A549 (cell line): ENCODE results near the gene CRYBB1. TPM values are rescaled to one million over a fixed set of nuclear protein-coding genes. Genes with fewer than 3 reads are reported as not detected.

Experiments used
- ATAC-seq, 2 experiments: fragments of 200-7000 bp in 1 of 2; fragments of >200 bp in 1 of 2; cut with Nextera tagmentation in 1 of 2; cut with Tn5 transposase in 1 of 2; 3 replicates each; pipeline versions ENCODE4 v1.8.0 to v1.9.1; 2018 to 2020; ENCODE audit warnings: mild to moderate bottlenecking in 1 of 2, moderate library complexity in 1 of 2
- CTCF ChIA-PET: fragments of 300-600 bp; sonication (Branson Sonifier 250); formaldehyde crosslinking; extraction: SDS; loops from one replicate; lab custom pipeline; 2021; ENCODE audit warnings: antibody characterized with exemption, inconsistent platforms; lab: Yijun Ruan, JAX
- POLR2A ChIA-PET: fragments of 350-600 bp; formaldehyde crosslinking; extraction: SDS; loops from one replicate; lab custom pipeline; 2021; ENCODE audit warnings: antibody characterized with exemption, inconsistent platforms; lab: Yijun Ruan, JAX
- DNase-seq, 2 experiments: peaks; one replicate each; pipeline versions ENCODE4 v3.0.0 to v3.0.0-alpha.2; 2011 to 2016; ENCODE audit warnings: low read depth in 1 of 2, low spot score in 1 of 2
- FAIRE-seq: peaks from 2 replicates; lab custom pipeline; 2011; peaks lifted over from hg19 to GRCh38; lab: Jason Lieb, UNC
- H3K27ac ChIP-seq, 2 experiments: fragments of >200 bp; sonication (Bioruptor Twin); formaldehyde crosslinking; 3 replicates each; pipeline ENCODE4 v1.5.1; 2016 to 2017
- H3K4me1 ChIP-seq: fragments of >200 bp; sonication (Bioruptor Twin); formaldehyde crosslinking; 3 replicates; pipeline ENCODE4 v1.6.1; 2016
- H3K4me2 ChIP-seq: fragments of >200 bp; sonication (Bioruptor Twin); formaldehyde crosslinking; 3 replicates; pipeline ENCODE4 v1.6.1; 2016
- H3K4me3 ChIP-seq: fragments of >200 bp; sonication (Bioruptor Twin); formaldehyde crosslinking; 3 replicates; pipeline ENCODE4 v1.5.1; 2016
- H3K9me3 ChIP-seq: fragments of >200 bp; sonication (Bioruptor Twin); formaldehyde crosslinking; 3 replicates; pipeline ENCODE4 v1.6.1; 2016
- ATOH8 ChIP-seq: fragments of 250-450 bp; sonication (Bioruptor Pico); IDR thresholded peaks from 2 replicates; pipeline ENCODE4 v1.5.0; 2020; ENCODE audit warnings: low read depth, mild to moderate bottlenecking, moderate library complexity
- BHLHE40 ChIP-seq: IDR thresholded peaks from 2 replicates; pipeline ENCODE4 v1.6.1; 2012; ENCODE audit warnings: low read depth, low read length, inconsistent platforms
- CBX8 ChIP-seq: fragments of 200-600 bp; sonication (generic); IDR thresholded peaks from 2 replicates; pipeline ENCODE4 v1.6.1; 2016
- FOSB ChIP-seq: fragments of 250-450 bp; sonication (Bioruptor Pico); IDR thresholded peaks from 2 replicates; pipeline ENCODE4 v1.5.0; 2020; ENCODE audit warnings: mild to moderate bottlenecking, moderate library complexity
- HOXA7 ChIP-seq: fragments of 250-450 bp; sonication (Bioruptor Pico); IDR thresholded peaks from 2 replicates; pipeline ENCODE4 v1.5.0; 2020; ENCODE audit warnings: mild to moderate bottlenecking, moderate library complexity
- HOXB5 ChIP-seq: fragments of 250-450 bp; sonication (Bioruptor Pico); IDR thresholded peaks from 2 replicates; pipeline ENCODE4 v1.5.0; 2020; ENCODE audit warnings: mild to moderate bottlenecking, moderate library complexity
- KDM1A ChIP-seq: fragments of 200-600 bp; sonication (generic); IDR thresholded peaks from 2 replicates; pipeline ENCODE4 v1.6.1; 2016; ENCODE audit warnings: low read depth, mild to moderate bottlenecking
- KDM5A ChIP-seq: fragments of 200-600 bp; sonication (generic); IDR thresholded peaks from 2 replicates; pipeline ENCODE4 v1.6.1; 2016; ENCODE audit warnings: antibody characterized with exemption, mild to moderate bottlenecking
- MAFK ChIP-seq: fragments of 450-650 bp; IDR thresholded peaks from 2 replicates; pipeline ENCODE4 v1.6.1; 2014; ENCODE audit not compliant: partially characterized antibody
- MAX ChIP-seq: IDR thresholded peaks from 2 replicates; pipeline ENCODE4 v1.6.1; 2012
- POLR2A ChIP-seq: IDR thresholded peaks from 2 replicates; pipeline ENCODE4 v1.6.1; 2012; ENCODE audit warnings: mild to moderate bottlenecking, low read length
- RFX5 ChIP-seq: fragments of 450-650 bp; IDR thresholded peaks from 2 replicates; pipeline ENCODE4 v1.7.1; 2014; ENCODE audit warnings: antibody characterized with exemption, mild to moderate bottlenecking, moderate library complexity
- RNF2 ChIP-seq: fragments of 200-600 bp; sonication (generic); IDR thresholded peaks from 2 replicates; pipeline ENCODE4 v1.6.1; 2016; ENCODE audit warnings: low read depth, mild to moderate bottlenecking, antibody characterized with exemption, moderate library complexity, borderline replicate concordance
- SMC3 ChIP-seq: fragments of >200 bp; sonication (Bioruptor Twin); formaldehyde crosslinking; IDR thresholded peaks from 3 replicates; pipeline ENCODE4 v1.6.1; 2018; ENCODE audit warnings: inconsistent platforms
- SREBF2 ChIP-seq: fragments of 450-650 bp; IDR thresholded peaks from 2 replicates; pipeline ENCODE4 v1.6.1; 2014; ENCODE audit warnings: mild to moderate bottlenecking, moderate library complexity
- TP53 ChIP-seq: fragments of 250-450 bp; sonication (Bioruptor Pico); IDR thresholded peaks from 2 replicates; pipeline ENCODE4 v1.5.0; 2021; ENCODE audit warnings: mild to moderate bottlenecking, moderate library complexity
- ZSCAN20 ChIP-seq: fragments of 250-450 bp; sonication (Bioruptor Pico); IDR thresholded peaks from 2 replicates; pipeline ENCODE4 v1.8.0; 2022; ENCODE audit warnings: mild to moderate bottlenecking, moderate library complexity
- WGBS: methylation state at CpG from one replicate; pipeline ENCODE4 v1.1.6; 2017; ENCODE audit errors: missing lambda C conversion rate; 5-methylcytosine and 5-hydroxymethylcytosine counted together
- polyA plus RNA-seq, 4 experiments: library from polyadenylated mRNA; depleted of rRNA in 3 of 4; stranded (reverse); fragments of >200 nt; fragmentation: RNase III in 1 of 4; extraction: RNeasy Plus Mini Kit Qiagen cat#74134 plus additional on column Dnase treatment in 1 of 4; gene quantifications; 2 replicates in 3 of 4; 3 replicates in 1 of 4; pipeline ENCODE4 v1.2.3, GENCODE V29; 2011 to 2017
- TF ChIP-seq, protein P1 (sequence below): fragments of >200 bp; sonication (Bioruptor Twin); formaldehyde crosslinking; IDR thresholded peaks from 3 replicates; pipeline ENCODE4 v1.6.1; 2016
- TF ChIP-seq, protein P2 (sequence below): fragments of 250-450 bp; sonication (Bioruptor Pico); IDR thresholded peaks from 2 replicates; pipeline ENCODE4 v1.5.0; 2021; ENCODE audit warnings: mild to moderate bottlenecking, moderate library complexity, borderline replicate concordance
- TF ChIP-seq, protein P3 (sequence below): fragments of 450-650 bp; IDR thresholded peaks from 2 replicates; pipeline ENCODE4 v1.6.1; 2014; ENCODE audit warnings: antibody characterized with exemption

CRYBB1 gene
- polyA plus RNA-seq, 2 of the 4 experiments (the other 2 are of a cell fraction), result not detected

- CTCF ChIA-PET, result no interaction called here
- FAIRE-seq (no peak), ATAC-seq (no peak), DNase-seq (no peak)
- Histone ChIP-seq H3K4me3 (no peak overlapping the region), H3K4me1 (no peaks in the 10 kb centered on the region), H3K4me2 (no peak overlapping the region)
- WGBS, result 77% methylated on average over 8 of the region's 8 CpGs
- TF ChIP-seq ZSCAN20 (CRISPR knock-in tag) (no peak), ATOH8 (no peak), KDM5A (no peak), KDM1A (no peak), HOXA7 (CRISPR knock-in tag) (no peak)
- TF ChIP-seq, protein P1, sequence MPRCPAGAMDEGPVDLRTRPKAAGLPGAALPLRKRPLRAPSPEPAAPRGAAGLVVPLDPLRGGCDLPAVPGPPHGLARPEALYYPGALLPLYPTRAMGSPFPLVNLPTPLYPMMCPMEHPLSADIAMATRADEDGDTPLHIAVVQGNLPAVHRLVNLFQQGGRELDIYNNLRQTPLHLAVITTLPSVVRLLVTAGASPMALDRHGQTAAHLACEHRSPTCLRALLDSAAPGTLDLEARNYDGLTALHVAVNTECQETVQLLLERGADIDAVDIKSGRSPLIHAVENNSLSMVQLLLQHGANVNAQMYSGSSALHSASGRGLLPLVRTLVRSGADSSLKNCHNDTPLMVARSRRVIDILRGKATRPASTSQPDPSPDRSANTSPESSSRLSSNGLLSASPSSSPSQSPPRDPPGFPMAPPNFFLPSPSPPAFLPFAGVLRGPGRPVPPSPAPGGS, result no peak
- TF ChIP-seq, all 56 proteins: peak for 0
- Histone ChIP-seq H3K9me3 (no peaks in the 10 kb centered on the region), H3K27ac (no peak overlapping the region)
- POLR2A ChIA-PET, result no interaction called here
Observed at GRCh38 chr22:26618455-26618854, 628 bp upstream of the CRYBB1 start.

GRCh38 chr22:26616650-26617049 lies 1.2 kb downstream of the CRYBB1 start:
- 100% methylated on average over 2 of the region's 2 CpGs for WGBS
- ATAC-seq (no peak), DNase-seq (no peak), FAIRE-seq (no peak)
- H3K4me3 ChIP-seq, result no peak overlapping the region
- CTCF ChIA-PET, result interaction anchor here (0.6 to 1.1 kb wide), 3 partner anchors 10 to 112 kb away, joined by 3 read pairs; no protein-coding TSS in a partner anchor
- H3K27ac ChIP-seq, result no peak overlapping the region
- no peaks in the 10 kb centered on the region for H3K9me3 ChIP-seq
- H3K4me1 ChIP-seq, result no peaks in the 10 kb centered on the region
- no peak overlapping the region for H3K4me2 ChIP-seq
- no peak for TF ChIP-seq TP53 (CRISPR knock-in tag)
- TF ChIP-seq, protein P2, sequence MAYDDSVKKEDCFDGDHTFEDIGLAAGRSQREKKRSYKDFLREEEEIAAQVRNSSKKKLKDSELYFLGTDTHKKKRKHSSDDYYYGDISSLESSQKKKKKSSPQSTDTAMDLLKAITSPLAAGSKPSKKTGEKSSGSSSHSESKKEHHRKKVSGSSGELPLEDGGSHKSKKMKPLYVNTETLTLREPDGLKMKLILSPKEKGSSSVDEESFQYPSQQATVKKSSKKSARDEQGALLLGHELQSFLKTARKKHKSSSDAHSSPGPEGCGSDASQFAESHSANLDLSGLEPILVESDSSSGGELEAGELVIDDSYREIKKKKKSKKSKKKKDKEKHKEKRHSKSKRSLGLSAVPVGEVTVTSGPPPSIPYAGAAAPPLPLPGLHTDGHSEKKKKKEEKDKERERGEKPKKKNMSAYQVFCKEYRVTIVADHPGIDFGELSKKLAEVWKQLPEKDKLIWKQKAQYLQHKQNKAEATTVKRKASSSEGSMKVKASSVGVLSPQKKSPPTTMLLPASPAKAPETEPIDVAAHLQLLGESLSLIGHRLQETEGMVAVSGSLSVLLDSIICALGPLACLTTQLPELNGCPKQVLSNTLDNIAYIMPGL (CRISPR knock-in tag), result no peak
- no peak for TF ChIP-seq ATOH8
- TF ChIP-seq SMC3, result no peak
- TF ChIP-seq, protein P3, sequence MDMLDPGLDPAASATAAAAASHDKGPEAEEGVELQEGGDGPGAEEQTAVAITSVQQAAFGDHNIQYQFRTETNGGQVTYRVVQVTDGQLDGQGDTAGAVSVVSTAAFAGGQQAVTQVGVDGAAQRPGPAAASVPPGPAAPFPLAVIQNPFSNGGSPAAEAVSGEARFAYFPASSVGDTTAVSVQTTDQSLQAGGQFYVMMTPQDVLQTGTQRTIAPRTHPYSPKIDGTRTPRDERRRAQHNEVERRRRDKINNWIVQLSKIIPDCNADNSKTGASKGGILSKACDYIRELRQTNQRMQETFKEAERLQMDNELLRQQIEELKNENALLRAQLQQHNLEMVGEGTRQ, result no peak
- no peak for TF ChIP-seq BHLHE40
- TF ChIP-seq RFX5, result no peak
- no peak for TF ChIP-seq POLR2A
- TF ChIP-seq MAX, result no peak
- TF ChIP-seq KDM5A, result no peak
- TF ChIP-seq CBX8, result no peak
- no peak for TF ChIP-seq MAFK
- TF ChIP-seq FOSB (CRISPR knock-in tag), result no peak
- POLR2A ChIA-PET, result no interaction called here

DNA sequence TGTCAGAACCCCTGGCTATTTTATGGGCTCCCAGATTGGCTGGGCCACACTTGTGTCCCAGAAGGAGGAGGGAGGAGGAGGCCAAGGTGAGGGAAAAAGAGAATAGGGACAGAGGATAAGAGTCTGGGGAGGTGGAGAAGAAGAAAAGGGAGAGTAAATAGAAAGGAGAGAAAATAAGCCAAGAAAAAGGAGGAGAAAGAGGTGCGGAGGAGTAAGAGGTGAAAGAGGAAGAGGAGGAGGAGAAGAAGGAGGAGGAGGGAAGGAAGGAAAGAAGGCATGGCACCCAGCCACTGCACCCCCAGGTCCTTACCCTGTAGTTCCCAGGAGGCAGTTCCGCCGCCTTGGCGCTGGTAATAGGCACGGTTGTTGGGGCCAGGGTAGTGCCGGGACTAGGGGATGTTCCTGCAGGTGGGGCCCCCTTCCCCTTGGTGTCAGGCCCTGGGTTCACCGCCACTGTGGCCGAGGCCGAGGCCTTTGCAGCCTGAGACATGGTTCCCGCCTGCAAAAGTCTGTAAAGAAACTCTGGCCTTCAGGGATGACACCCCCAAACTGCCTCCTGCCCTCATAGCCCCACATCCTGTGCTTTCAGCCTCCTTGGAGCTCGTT lies 1.9 kb downstream of the CRYBB1 start:
- DNase-seq (no peak), ATAC-seq (no peak), FAIRE-seq (no peak)
- no peak for TF ChIP-seq KDM1A
- TF ChIP-seq HOXB5 (CRISPR knock-in tag), result no peak
- TF ChIP-seq SREBF2, result no peak
- no peak for TF ChIP-seq MAFK
- TF ChIP-seq RNF2, result no peak
- 81% methylated on average over 11 of the region's 11 CpGs for WGBS
- ChIA-PET CTCF (interaction anchor here (1.1 kb wide), 1 partner anchor 10 kb away, joined by 3 read pairs; no protein-coding TSS in a partner anchor), POLR2A (no interaction called here)
- no peak overlapping the region for H3K4me2 ChIP-seq
- no peak overlapping the region for H3K27ac ChIP-seq
- H3K9me3 ChIP-seq, result no peaks in the 10 kb centered on the region
- no peaks in the 10 kb centered on the region for H3K4me1 ChIP-seq
- no peak overlapping the region for H3K4me3 ChIP-seq
